HG02840 (cell line): ENCODE data around the gene IRAK2.
A peak's percentile ranks its signal among the peaks of the same experiment; 100 is the strongest.
"Not testable (repeated sequence)": the region's sequence is repeated elsewhere in the genome, so short reads cannot be mapped to it uniquely, and the experiment has no call there.

ENCODE experiments used
- ATAC-seq: cut with Tn5 transposase; IDR thresholded peaks from one replicate; pipeline ENCODE4 v1.9.1; 2021; ENCODE audit warnings: mild to moderate bottlenecking, moderate library complexity, moderate number of reproducible peaks; ENCODE audit not compliant: unreplicated experiment, low FRiP score

IRAK2 gene, protein sequence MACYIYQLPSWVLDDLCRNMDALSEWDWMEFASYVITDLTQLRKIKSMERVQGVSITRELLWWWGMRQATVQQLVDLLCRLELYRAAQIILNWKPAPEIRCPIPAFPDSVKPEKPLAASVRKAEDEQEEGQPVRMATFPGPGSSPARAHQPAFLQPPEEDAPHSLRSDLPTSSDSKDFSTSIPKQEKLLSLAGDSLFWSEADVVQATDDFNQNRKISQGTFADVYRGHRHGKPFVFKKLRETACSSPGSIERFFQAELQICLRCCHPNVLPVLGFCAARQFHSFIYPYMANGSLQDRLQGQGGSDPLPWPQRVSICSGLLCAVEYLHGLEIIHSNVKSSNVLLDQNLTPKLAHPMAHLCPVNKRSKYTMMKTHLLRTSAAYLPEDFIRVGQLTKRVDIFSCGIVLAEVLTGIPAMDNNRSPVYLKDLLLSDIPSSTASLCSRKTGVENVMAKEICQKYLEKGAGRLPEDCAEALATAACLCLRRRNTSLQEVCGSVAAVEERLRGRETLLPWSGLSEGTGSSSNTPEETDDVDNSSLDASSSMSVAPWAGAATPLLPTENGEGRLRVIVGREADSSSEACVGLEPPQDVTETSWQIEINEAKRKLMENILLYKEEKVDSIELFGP

GRCh38 chr3:10164546-10165393, at the start of gene IRAK2:
TSS of gene IRAK2 (plus strand) at chr3:10164919. CDS start at chr3:10164955, 36 bp downstream.
- peak; percentile 78 for ATAC-seq

DNA sequence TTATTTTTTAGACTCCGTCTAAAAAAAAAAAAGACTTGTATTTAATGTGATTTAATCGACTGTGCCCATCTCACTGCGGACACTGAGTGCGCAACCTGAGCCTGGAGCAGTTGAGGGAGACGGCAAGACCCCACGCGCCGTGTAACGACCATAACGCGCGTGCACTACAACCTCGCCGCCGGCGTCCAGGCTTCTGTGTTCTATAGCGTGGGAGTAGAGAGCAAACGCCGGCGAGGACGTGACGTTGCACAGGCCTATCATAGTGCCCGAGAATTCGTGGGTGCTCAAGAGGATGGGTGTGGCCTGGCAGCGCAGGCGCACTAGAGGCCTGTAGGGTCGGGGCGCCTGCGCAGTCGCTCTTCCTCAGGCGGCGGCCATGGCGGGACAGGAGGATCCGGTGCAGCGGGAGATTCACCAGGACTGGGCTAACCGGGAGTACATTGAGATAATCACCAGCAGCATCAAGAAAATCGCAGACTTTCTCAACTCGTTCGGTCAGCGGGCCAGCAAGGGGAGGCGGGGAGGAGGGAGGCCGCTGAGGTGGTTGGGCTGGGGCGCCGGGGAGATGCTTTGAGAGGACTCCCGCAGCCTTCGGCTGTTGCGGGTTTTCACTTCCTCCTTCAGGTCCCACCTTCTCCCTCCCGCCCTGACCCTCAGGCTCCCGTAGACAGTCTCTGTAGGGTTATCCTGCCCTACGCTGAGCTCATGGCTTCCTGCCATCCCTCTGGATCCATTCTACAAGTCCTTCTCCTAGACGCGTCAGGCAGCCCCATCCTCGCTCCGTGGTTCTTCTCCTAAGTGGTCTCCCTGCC, 49.2 kb upstream of the IRAK2 start, which contains the start of gene BRK1:
Gene BRK1, plus strand, starts transcription at position 350 of the 812 bp plus-strand sequence. Its CDS starts 27 bp downstream, at position 377.
- ATAC-seq, result peak; percentile 94

DNA sequence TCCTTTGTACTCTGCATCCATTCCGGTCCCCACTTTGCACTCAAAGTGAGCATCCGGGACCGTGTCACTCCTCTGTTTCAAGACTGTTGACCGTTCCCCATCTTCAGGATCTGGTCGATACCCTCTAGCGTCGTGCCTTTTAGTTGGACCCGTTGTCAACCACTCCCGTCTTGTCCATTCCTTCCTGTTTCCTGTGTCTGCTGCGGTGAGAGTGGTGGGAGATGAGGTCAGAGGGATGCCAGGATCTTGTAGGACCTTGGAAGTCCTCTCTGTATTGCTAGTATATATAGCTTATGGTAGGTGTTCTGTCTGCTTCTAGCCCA, 48.6 kb upstream of the IRAK2 start:
- ATAC-seq, result no peak

GRCh38 chr3:10116928-10117327, 47.8 kb upstream of the IRAK2 start:
- no peak for ATAC-seq

GRCh38 chr3:10119376-10119775, 45.3 kb upstream of the IRAK2 start:
- ATAC-seq, result no peak

- ATAC-seq, result no peak
Measured at GRCh38 chr3:10121064-10121463, 43.7 kb upstream of the IRAK2 start.

GRCh38 chr3:10122724-10123123, 42.0 kb upstream of the IRAK2 start:
- ATAC-seq, result no peak

GRCh38 chr3:10135872-10136271, 28.8 kb upstream of the IRAK2 start:
- not testable (repeated sequence) for ATAC-seq

- ATAC-seq, result no peak
Measured at GRCh38 chr3:10136426-10137005, 28.2 kb upstream of the IRAK2 start.

DNA sequence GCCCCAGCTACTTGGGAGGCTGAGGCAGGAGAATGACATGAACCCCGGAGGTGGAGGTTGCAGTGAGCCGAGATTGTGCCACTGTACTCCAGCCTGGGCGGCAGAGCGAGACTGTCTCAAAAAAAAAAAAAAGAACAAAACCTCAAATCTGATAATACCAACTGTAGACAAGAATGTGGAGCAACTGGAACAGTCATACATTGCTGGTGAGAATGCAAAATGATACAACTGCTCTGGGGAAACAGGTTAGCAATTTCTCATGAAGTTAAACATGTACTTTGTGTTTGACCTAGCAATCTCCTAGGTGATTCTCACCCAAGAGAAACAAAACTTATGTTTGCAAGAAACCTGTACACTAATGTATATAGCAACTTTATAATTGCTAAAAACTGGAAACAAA, 27.5 kb upstream of the IRAK2 start:
- no peak for ATAC-seq

- ATAC-seq, result no peak
Measured at GRCh38 chr3:10140996-10141546, 23.6 kb upstream of the IRAK2 start.

DNA sequence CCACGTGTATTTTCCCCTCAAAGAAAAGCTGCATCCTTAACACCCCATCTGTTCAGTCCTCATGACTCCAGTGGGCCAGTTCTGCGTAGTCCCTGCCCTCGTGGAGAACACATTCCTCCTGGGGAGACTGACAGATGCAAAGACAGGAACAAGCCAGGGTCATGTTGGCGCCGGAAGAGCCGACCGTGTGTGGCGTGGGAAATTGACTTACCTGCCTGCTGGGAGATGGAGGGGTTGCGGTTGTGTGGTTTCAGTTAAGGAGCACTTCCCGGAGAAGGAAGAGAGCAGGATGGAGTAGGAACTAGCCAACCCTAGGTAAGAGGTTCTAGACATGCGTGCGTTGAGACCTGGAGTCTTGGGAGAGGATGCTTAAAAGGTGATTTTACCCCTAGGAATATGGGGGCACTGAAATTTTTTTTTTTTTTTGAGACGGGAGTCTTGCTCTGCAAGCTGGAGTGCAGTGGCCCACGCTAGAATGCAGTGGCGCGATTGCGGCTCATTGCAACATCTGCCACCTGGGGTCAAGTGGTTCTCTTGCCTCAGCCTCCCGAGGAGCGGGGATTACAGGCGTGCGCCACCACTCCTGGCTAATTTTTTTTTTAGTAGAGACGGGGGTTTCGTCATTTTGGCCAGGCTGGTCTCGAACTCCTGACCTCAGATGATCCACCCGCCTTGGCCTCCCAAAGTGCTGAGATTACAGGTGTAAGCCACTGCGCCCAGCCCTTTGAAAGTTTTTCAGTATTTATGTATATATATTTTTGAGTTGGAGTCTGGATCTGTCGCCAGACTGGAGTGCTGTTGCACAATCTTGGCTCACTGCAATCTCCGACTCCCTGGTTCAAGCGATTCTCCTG, 21.8 kb upstream of the IRAK2 start:
- ATAC-seq, result no peak

- ATAC-seq, result no peak
Measured at GRCh38 chr3:10145685-10146084, 19.0 kb upstream of the IRAK2 start.

- ATAC-seq, result no peak
Measured at GRCh38 chr3:10149226-10149625, 15.5 kb upstream of the IRAK2 start.

DNA sequence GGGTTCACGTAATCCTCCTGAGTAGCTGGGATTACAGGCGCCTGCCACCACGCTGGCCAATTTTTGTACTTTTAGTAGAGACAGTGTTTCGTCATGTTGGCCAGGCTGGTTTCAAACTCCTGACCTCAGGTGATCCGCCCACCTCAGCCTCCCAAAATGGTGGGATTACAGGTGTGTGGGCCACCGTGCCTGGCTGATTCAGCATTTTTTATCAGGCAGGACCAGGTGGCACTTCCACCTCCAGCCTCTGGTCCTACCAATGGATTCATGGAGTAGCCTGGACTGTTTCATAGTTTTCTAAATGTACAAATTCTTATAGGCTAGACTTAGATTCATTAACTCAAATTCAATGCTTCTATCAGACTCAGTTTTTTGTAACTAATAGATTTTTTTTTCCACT, 13.7 kb upstream of the IRAK2 start:
- ATAC-seq, result no peak

GRCh38 chr3:10154335-10155122, 10.2 kb upstream of the IRAK2 start:
- ATAC-seq, result no peak

- no peak for ATAC-seq
Measured at GRCh38 chr3:10155123-10155472, 9.6 kb upstream of the IRAK2 start.

- ATAC-seq, result no peak
Measured at GRCh38 chr3:10155658-10156057, 9.1 kb upstream of the IRAK2 start.
